CD14-positive monocyte (primary cell): ENCODE measurements around the gene BCAT1. TPM values are rescaled to one million over a fixed set of nuclear protein-coding genes. Genes with fewer than 3 reads are reported as not detected.

Experiments used
- DNase-seq, 3 donors: peaks; one replicate each; pipeline ENCODE4 v3.0.0-alpha.2; 2011 to 2022
- H2AFZ ChIP-seq: 2 replicates; pipeline ENCODE4 v1.6.0; 2012; ENCODE audit warnings: mild to moderate bottlenecking, low read depth, low read length, inconsistent platforms; ENCODE audit not compliant: insufficient read depth, poor library complexity, severe bottlenecking
- H3K27ac ChIP-seq, 2 donors: 1 replicate in 1 of 2; 2 replicates in 1 of 2; pipeline ENCODE4 v1.5.1; 2012 to 2013; ENCODE audit warnings: low read length in 2 of 2, control low read depth in 1 of 2, inconsistent platforms in 1 of 2, low read depth in 1 of 2, mild to moderate bottlenecking in 1 of 2
- H3K27me3 ChIP-seq, 2 donors: one replicate each; pipeline versions ENCODE4 v1.6.0 to v1.6.1; 2011 to 2013; ENCODE audit warnings: low read length in 2 of 2; ENCODE audit not compliant: control insufficient read depth in 2 of 2, insufficient read depth in 2 of 2
- H3K36me3 ChIP-seq, 2 donors: replicated peaks in 1 of 2; 1 replicate in 1 of 2; 2 replicates in 1 of 2; pipeline versions ENCODE4 v1.5.1 to v1.6.1; 2012 to 2013; ENCODE audit warnings: low read length in 2 of 2, control low read depth in 1 of 2, inconsistent platforms in 1 of 2, mild to moderate bottlenecking in 1 of 2; ENCODE audit not compliant: insufficient read depth in 2 of 2, control insufficient read depth in 1 of 2
- H3K4me1 ChIP-seq, 2 donors: 1 replicate in 1 of 2; 2 replicates in 1 of 2; pipeline versions ENCODE4 v1.5.1 to v1.6.1; 2012 to 2013; ENCODE audit warnings: low read length in 2 of 2, control low read depth in 1 of 2, inconsistent platforms in 1 of 2, mild to moderate bottlenecking in 1 of 2, moderate library complexity in 1 of 2; ENCODE audit not compliant: insufficient read depth in 2 of 2, control insufficient read depth in 1 of 2
- H3K4me2 ChIP-seq: replicated peaks from 2 replicates; pipeline ENCODE3; 2012; ENCODE audit warnings: low read length, moderate library complexity, mild to moderate bottlenecking; ENCODE audit not compliant: poor library complexity, severe bottlenecking; ENCODE audit errors: extremely low read depth
- H3K4me3 ChIP-seq, 3 experiments: fragments of 200-600 bp in 1 of 3; sonication (generic) in 1 of 3; replicated peaks in 1 of 3; 1 replicate in 2 of 3; 2 replicates in 1 of 3; pipeline ENCODE4 v1.5.1; 2011 to 2013; ENCODE audit warnings: low read length in 3 of 3, mild to moderate bottlenecking in 3 of 3, control low read depth in 2 of 3, low read depth in 2 of 3, inconsistent platforms in 1 of 3, moderate library complexity in 1 of 3
- H3K79me2 ChIP-seq: 2 replicates; pipeline ENCODE4 v1.6.0; 2012; ENCODE audit warnings: mild to moderate bottlenecking, control low read depth, inconsistent platforms, low read length, moderate library complexity; ENCODE audit not compliant: insufficient read depth
- H3K9ac ChIP-seq: 2 replicates; pipeline ENCODE4 v1.6.0; 2017; ENCODE audit warnings: low read length, mild to moderate bottlenecking; ENCODE audit not compliant: insufficient read depth, poor library complexity, severe bottlenecking
- H3K9me3 ChIP-seq, 2 donors: replicated peaks in 1 of 2; 1 replicate in 1 of 2; 2 replicates in 1 of 2; pipeline versions ENCODE4 v1.5.1 to v1.6.1; 2012 to 2013; ENCODE audit warnings: low read length in 2 of 2, control low read depth in 1 of 2; ENCODE audit not compliant: control insufficient read depth in 1 of 2, insufficient read depth in 1 of 2
- H4K20me1 ChIP-seq: 2 replicates; pipeline ENCODE4 v1.6.0; 2012; ENCODE audit warnings: mild to moderate bottlenecking, low read length, control low read depth, moderate library complexity; ENCODE audit not compliant: insufficient read depth
- H3K27ac Mint-ChIP-seq, 7 donors: one replicate each; pipeline ENCODE4 v1.8.0; 2020; ENCODE audit warnings: mild to moderate bottlenecking in 7 of 7, mixed read lengths in 7 of 7, moderate library complexity in 6 of 7, inconsistent platforms in 2 of 7
- H3K27me3 Mint-ChIP-seq, 3 donors: one replicate each; pipeline ENCODE4 v1.8.0; 2021 to 2022; ENCODE audit warnings: low read depth in 3 of 3, mild to moderate bottlenecking in 3 of 3, mixed read lengths in 3 of 3, moderate library complexity in 3 of 3, inconsistent platforms in 1 of 3
- H3K36me3 Mint-ChIP-seq, 2 donors: one replicate each; pipeline ENCODE4 v1.8.0; 2020; ENCODE audit warnings: mixed read lengths in 2 of 2, inconsistent platforms in 1 of 2, mild to moderate bottlenecking in 1 of 2
- H3K4me1 Mint-ChIP-seq: one replicate; pipeline ENCODE4 v1.8.0; 2020; ENCODE audit warnings: mild to moderate bottlenecking, mixed read lengths
- H3K4me3 Mint-ChIP-seq, 2 donors: one replicate each; pipeline ENCODE4 v1.8.0; 2020; ENCODE audit warnings: mild to moderate bottlenecking in 2 of 2, mixed read lengths in 2 of 2, moderate library complexity in 1 of 2
- H3K9me3 Mint-ChIP-seq, 7 donors: one replicate each; pipeline ENCODE4 v1.8.0; 2020 to 2022; ENCODE audit warnings: mixed read lengths in 7 of 7, mild to moderate bottlenecking in 6 of 7, moderate library complexity in 6 of 7, inconsistent platforms in 2 of 7
- CTCF ChIP-seq: fragments of 200-600 bp; IDR thresholded peaks from one replicate; pipeline ENCODE4 v1.8.0; 2022; ENCODE audit warnings: antibody characterized with exemption, mild to moderate bottlenecking
- WGBS: methylation state at CpG from one replicate; pipeline ENCODE4 v1.1.5; 2013; ENCODE audit warnings: missing lambda C conversion rate; ENCODE audit not compliant: insufficient coverage; 5-methylcytosine and 5-hydroxymethylcytosine counted together
- intact Hi-C, 2 donors: fragments of 100-400 bp; cut with micrococcal nuclease; formaldehyde crosslinking; loops; one replicate each; pipeline versions ENCODE4 v1.15.0 to v1.15.1; 2023
- polyA plus RNA-seq, 3 donors: library from polyadenylated mRNA; depleted of rRNA in 1 of 3; unstranded in 2 of 3; stranded (reverse) in 1 of 3; fragments of 300-500 nt in 2 of 3; fragments of >200 nt in 1 of 3; fragmentation: Illumina TruSeq in 2 of 3; gene quantifications; 1 replicate in 2 of 3; 2 replicates in 1 of 3; pipeline ENCODE4 v1.2.3, GENCODE V29; 2012 to 2021

Gene BCAT1
- polyA plus RNA-seq, 3 donors = 3.5 to 16.9 (median 15.2) TPM

GRCh38 chr12:24898606-24899005 lies 50.3 kb downstream of the BCAT1 start:
- H3K9me3 ChIP-seq = no peaks in the 10 kb centered on the region
- peaks cover 0 to 5% of the 10 kb centered on the region in 2 donors for H3K27me3 ChIP-seq
- H3K36me3 ChIP-seq = no peaks in the 10 kb centered on the region
- no peaks in the 10 kb centered on the region for H4K20me1 ChIP-seq
- peaks cover 3 to 15% (median 8%) of the 10 kb centered on the region in 3 donors for H3K27me3 Mint-ChIP-seq
- H2AFZ ChIP-seq = no peak overlapping the region
- peak; percentile 16 to 61 (median 37) for DNase-seq
- H3K4me3 ChIP-seq = no peak overlapping the region
- H3K27ac Mint-ChIP-seq = peak overlapping the region; percentile 60 to 92 (median 84)
- H3K36me3 Mint-ChIP-seq = peaks cover 0 to 6% of the 10 kb centered on the region in 2 donors
- H3K4me1 Mint-ChIP-seq = peaks cover 54% of the 10 kb centered on the region
- TF ChIP-seq CTCF = no peak
- H3K4me2 ChIP-seq = no peak overlapping the region
- peaks cover 46 to 63% of the 10 kb centered on the region in 2 donors for H3K4me1 ChIP-seq
- H3K9ac ChIP-seq = no peak overlapping the region
- peak overlapping the region; percentile 62 to 73 for H3K27ac ChIP-seq
- intact Hi-C loops = no loop called here
- H3K4me3 Mint-ChIP-seq = no peak overlapping the region
- WGBS = 100% methylated on average over 1 of the region's 3 CpGs
- peaks cover 0 to 3% (median 0%) of the 10 kb centered on the region in 7 donors for H3K9me3 Mint-ChIP-seq
- no peaks in the 10 kb centered on the region for H3K79me2 ChIP-seq

GRCh38 chr12:24898185-24898584 lies 50.7 kb downstream of the BCAT1 start:
- DNase-seq = peak; percentile 56 to 81 (median 79)

More at GRCh38 chr12:24898185-24898584, 50.7 kb downstream of the BCAT1 start:
- H3K4me2 ChIP-seq = no peak overlapping the region
- no CpG with 5 or more reads among the region's 1 CpG for WGBS
- H3K27me3 ChIP-seq = peaks cover 0 to 5% of the 10 kb centered on the region in 2 donors
- H3K79me2 ChIP-seq = no peaks in the 10 kb centered on the region
- H3K9ac ChIP-seq = no peak overlapping the region
- H2AFZ ChIP-seq = no peak overlapping the region
- Mint-ChIP-seq H3K27me3 (peaks cover 3 to 11% (median 8%) of the 10 kb centered on the region in 3 donors), H3K9me3 (peaks cover 0 to 3% (median 0%) of the 10 kb centered on the region in 7 donors), H3K27ac (peak overlapping the region in 6 of 7 donors; percentile 22 to 92 (median 85)), H3K36me3 (peaks cover 0 to 6% of the 10 kb centered on the region in 2 donors), H3K4me1 (peaks cover 50% of the 10 kb centered on the region), H3K4me3 (no peak overlapping the region)
- no peaks in the 10 kb centered on the region for H3K9me3 ChIP-seq
- no peak overlapping the region for H3K4me3 ChIP-seq
- H3K4me1 ChIP-seq = peaks cover 42 to 59% of the 10 kb centered on the region in 2 donors
- H3K27ac ChIP-seq = peak overlapping the region; percentile 62 to 73
- no peaks in the 10 kb centered on the region for H4K20me1 ChIP-seq
- TF ChIP-seq CTCF = no peak
- no peaks in the 10 kb centered on the region for H3K36me3 ChIP-seq
- intact Hi-C loops = no loop called here
